Liver (tissue), 9 donors: ENCODE measurements around the gene CIITA. TPM values are rescaled to one million over a fixed set of nuclear protein-coding genes. Genes with fewer than 3 reads are reported as not detected.

Experiments used
- DNase-seq: peaks from one replicate; pipeline ENCODE4 v3.0.0-alpha.2; 2017; ENCODE audit warnings: low spot score
- H3K27ac ChIP-seq, 2 donors: one replicate each; pipeline ENCODE4 v1.7.0; 2013; ENCODE audit warnings: inconsistent platforms in 2 of 2, low read length in 2 of 2, control low read depth in 1 of 2, low read depth in 1 of 2, mild to moderate bottlenecking in 1 of 2
- H3K27me3 ChIP-seq, 4 donors: one replicate each; pipeline versions ENCODE4 v1.6.1 to v1.7.0; 2013; ENCODE audit warnings: low read length in 3 of 4, inconsistent platforms in 1 of 4, mild to moderate bottlenecking in 1 of 4, moderate library complexity in 1 of 4; ENCODE audit not compliant: control insufficient read depth in 4 of 4, insufficient read depth in 4 of 4
- H3K36me3 ChIP-seq, 4 donors: one replicate each; pipeline versions ENCODE4 v1.6.1 to v1.7.0; 2013; ENCODE audit warnings: low read length in 3 of 4, mild to moderate bottlenecking in 3 of 4, low read depth in 1 of 4, moderate library complexity in 1 of 4; ENCODE audit not compliant: control insufficient read depth in 4 of 4, insufficient read depth in 3 of 4
- H3K4me1 ChIP-seq, 4 donors: one replicate each; pipeline versions ENCODE4 v1.6.1 to v1.7.0; 2013; ENCODE audit warnings: low read length in 3 of 4, mild to moderate bottlenecking in 3 of 4, moderate library complexity in 1 of 4; ENCODE audit not compliant: control insufficient read depth in 4 of 4, insufficient read depth in 4 of 4
- H3K4me3 ChIP-seq, 3 donors: one replicate each; pipeline versions ENCODE4 v1.6.1 to v1.7.0; 2013; ENCODE audit warnings: low read length in 3 of 3, control low read depth in 1 of 3, low read depth in 1 of 3, mild to moderate bottlenecking in 1 of 3
- H3K9ac ChIP-seq, 2 donors: one replicate each; pipeline ENCODE4 v1.7.0; 2013; ENCODE audit warnings: low read length in 2 of 2, mild to moderate bottlenecking in 2 of 2, moderate library complexity in 2 of 2, control low read depth in 1 of 2, low read depth in 1 of 2
- H3K9me3 ChIP-seq, 4 donors: one replicate each; pipeline versions ENCODE4 v1.6.1 to v1.7.0; 2013; ENCODE audit warnings: low read length in 3 of 4; ENCODE audit not compliant: control insufficient read depth in 4 of 4
- EGR1 ChIP-seq, 2 donors: IDR thresholded peaks; 2 replicates each; pipeline ENCODE4 v1.6.1; 2016 to 2018; ENCODE audit warnings: antibody characterized with exemption in 2 of 2, low read depth in 2 of 2
- FOXA1 ChIP-seq: IDR thresholded peaks from 2 replicates; pipeline ENCODE4 v1.6.1; 2016; ENCODE audit warnings: antibody characterized with exemption
- FOXA2 ChIP-seq: IDR thresholded peaks from 2 replicates; pipeline ENCODE4 v1.6.1; 2016; ENCODE audit warnings: antibody characterized with exemption
- GABPA ChIP-seq, 2 donors: IDR thresholded peaks in 1 of 2; conservative IDR thresholded peaks in 1 of 2; 2 replicates each; pipeline ENCODE4 v1.6.1; 2016; ENCODE audit warnings: antibody characterized with exemption in 2 of 2, mild to moderate bottlenecking in 1 of 2, moderate library complexity in 1 of 2
- HNF4A ChIP-seq, 2 donors: conservative IDR thresholded peaks; 2 replicates each; pipeline ENCODE4 v1.6.1; 2016; ENCODE audit warnings: antibody characterized with exemption in 2 of 2, mild to moderate bottlenecking in 2 of 2
- HNF4G ChIP-seq: IDR thresholded peaks from 2 replicates; pipeline ENCODE4 v1.6.1; 2016; ENCODE audit warnings: antibody characterized with exemption
- JUND ChIP-seq, 2 donors: IDR thresholded peaks; 2 replicates each; pipeline ENCODE4 v1.6.1; 2016; ENCODE audit warnings: antibody characterized with exemption in 2 of 2
- NR2F2 ChIP-seq: IDR thresholded peaks from 2 replicates; pipeline ENCODE4 v1.6.1; 2016; ENCODE audit warnings: antibody characterized with exemption
- RAD21 ChIP-seq, 2 donors: IDR thresholded peaks; 2 replicates each; pipeline ENCODE4 v1.6.1; 2016; ENCODE audit warnings: antibody characterized with exemption in 2 of 2, mild to moderate bottlenecking in 2 of 2
- RXRA ChIP-seq, 2 donors: IDR thresholded peaks; 2 replicates each; pipeline ENCODE4 v1.6.1; 2017 to 2018; ENCODE audit warnings: antibody characterized with exemption in 2 of 2, mild to moderate bottlenecking in 1 of 2
- SP1 ChIP-seq: IDR thresholded peaks from 2 replicates; pipeline ENCODE4 v1.6.1; 2018; ENCODE audit warnings: antibody characterized with exemption, mild to moderate bottlenecking
- TAF1 ChIP-seq: conservative IDR thresholded peaks from 2 replicates; pipeline ENCODE4 v1.6.1; 2016; ENCODE audit warnings: antibody characterized with exemption, mild to moderate bottlenecking
- YY1 ChIP-seq: IDR thresholded peaks from 2 replicates; pipeline ENCODE4 v1.6.1; 2016; ENCODE audit warnings: antibody characterized with exemption, mild to moderate bottlenecking
- WGBS: extraction: QIAGEN DNeasy Blood & Tissue Kit; methylation state at CpG from one replicate; pipeline ENCODE4 v1.1.7; 2013; 5-methylcytosine and 5-hydroxymethylcytosine counted together
- polyA plus RNA-seq, 2 donors: library from polyadenylated mRNA; stranded (reverse) in 1 of 2; unstranded in 1 of 2; fragments of 200-250 nt in 1 of 2; fragments of >200 nt in 1 of 2; fragmentation: Nextera tagmentation in 1 of 2; extraction: Ambion mirVana in 1 of 2; gene quantifications; one replicate each; pipeline versions ENCODE4 v1.2.1 to v1.2.3, GENCODE V29; 2013 to 2015
- total RNA-seq, 2 donors: library from RNA; depleted of rRNA; stranded (reverse); fragments of >200 nt; gene quantifications; one replicate each; pipeline ENCODE4 v1.2.3, GENCODE V29; 2014
- TF ChIP-seq, protein P1 (sequence below): IDR thresholded peaks from 2 replicates; pipeline ENCODE4 v1.6.1; 2016; ENCODE audit warnings: antibody characterized with exemption, mild to moderate bottlenecking
- TF ChIP-seq, protein P2 (sequence below): IDR thresholded peaks from 2 replicates; pipeline ENCODE4 v1.6.1; 2016; ENCODE audit warnings: antibody characterized with exemption
- TF ChIP-seq, protein P3 (sequence below): IDR thresholded peaks from 2 replicates; pipeline ENCODE4 v1.6.1; 2016; ENCODE audit warnings: antibody characterized with exemption
- TF ChIP-seq, protein P4 (sequence below): fragments of 150-350 bp; IDR thresholded peaks from 2 replicates; pipeline ENCODE4 v1.5.1; 2017; ENCODE audit warnings: improper control_type of control experiment, low read depth, low read length; ENCODE audit not compliant: missing input control
- donor health status: healthy.
- donor health status: healthy.
- donor health status: healthy.
- donor health status: healthy.
- donor health status: healthy.

Gene CIITA
- total and polyA plus RNA-seq, 4 donors, result 1.6 to 4.2 (median 2.2) TPM

DNA sequence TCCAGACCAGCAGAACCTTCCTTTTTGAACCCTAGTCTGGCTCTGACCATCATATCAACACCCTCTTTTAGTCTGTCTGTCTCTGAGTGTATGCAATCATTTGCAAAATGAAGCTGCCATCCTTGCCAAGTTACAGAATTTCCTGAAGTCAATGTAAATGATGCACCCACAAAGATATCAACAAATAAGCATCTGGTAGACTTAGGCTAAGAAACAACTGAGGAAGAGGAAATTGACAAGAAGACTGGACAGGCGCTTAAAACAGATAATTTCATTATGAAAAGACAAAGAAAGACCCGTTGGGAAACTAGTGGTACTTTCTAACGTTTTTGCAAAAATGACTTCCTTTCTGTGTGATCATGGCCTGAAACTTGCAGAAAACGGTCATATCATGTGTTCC lies 24.7 kb upstream of the CIITA start:
- TF ChIP-seq RXRA (IDR thresholded peaks at IDR 0.05), result no peak
- TF ChIP-seq RAD21 (IDR thresholded peaks at IDR 0.05), result no peak
- no peak for TF ChIP-seq HNF4A (conservative IDR thresholded peaks at IDR 0.05)
- TF ChIP-seq, protein P1, sequence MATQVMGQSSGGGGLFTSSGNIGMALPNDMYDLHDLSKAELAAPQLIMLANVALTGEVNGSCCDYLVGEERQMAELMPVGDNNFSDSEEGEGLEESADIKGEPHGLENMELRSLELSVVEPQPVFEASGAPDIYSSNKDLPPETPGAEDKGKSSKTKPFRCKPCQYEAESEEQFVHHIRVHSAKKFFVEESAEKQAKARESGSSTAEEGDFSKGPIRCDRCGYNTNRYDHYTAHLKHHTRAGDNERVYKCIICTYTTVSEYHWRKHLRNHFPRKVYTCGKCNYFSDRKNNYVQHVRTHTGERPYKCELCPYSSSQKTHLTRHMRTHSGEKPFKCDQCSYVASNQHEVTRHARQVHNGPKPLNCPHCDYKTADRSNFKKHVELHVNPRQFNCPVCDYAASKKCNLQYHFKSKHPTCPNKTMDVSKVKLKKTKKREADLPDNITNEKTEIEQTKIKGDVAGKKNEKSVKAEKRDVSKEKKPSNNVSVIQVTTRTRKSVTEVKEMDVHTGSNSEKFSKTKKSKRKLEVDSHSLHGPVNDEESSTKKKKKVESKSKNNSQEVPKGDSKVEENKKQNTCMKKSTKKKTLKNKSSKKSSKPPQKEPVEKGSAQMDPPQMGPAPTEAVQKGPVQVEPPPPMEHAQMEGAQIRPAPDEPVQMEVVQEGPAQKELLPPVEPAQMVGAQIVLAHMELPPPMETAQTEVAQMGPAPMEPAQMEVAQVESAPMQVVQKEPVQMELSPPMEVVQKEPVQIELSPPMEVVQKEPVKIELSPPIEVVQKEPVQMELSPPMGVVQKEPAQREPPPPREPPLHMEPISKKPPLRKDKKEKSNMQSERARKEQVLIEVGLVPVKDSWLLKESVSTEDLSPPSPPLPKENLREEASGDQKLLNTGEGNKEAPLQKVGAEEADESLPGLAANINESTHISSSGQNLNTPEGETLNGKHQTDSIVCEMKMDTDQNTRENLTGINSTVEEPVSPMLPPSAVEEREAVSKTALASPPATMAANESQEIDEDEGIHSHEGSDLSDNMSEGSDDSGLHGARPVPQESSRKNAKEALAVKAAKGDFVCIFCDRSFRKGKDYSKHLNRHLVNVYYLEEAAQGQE, result no peak
- no peak for TF ChIP-seq GABPA (IDR thresholded peaks at IDR 0.05 in 1 of 2, conservative IDR thresholded peaks at IDR 0.05 in 1 of 2)
- TF ChIP-seq, protein P2, sequence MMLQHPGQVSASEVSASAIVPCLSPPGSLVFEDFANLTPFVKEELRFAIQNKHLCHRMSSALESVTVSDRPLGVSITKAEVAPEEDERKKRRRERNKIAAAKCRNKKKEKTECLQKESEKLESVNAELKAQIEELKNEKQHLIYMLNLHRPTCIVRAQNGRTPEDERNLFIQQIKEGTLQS, result no peak
- TF ChIP-seq NR2F2, result no peak
- no peak for TF ChIP-seq JUND (IDR thresholded peaks at IDR 0.05)
- no peak for TF ChIP-seq FOXA2
- TF ChIP-seq SP1, result no peak
- TF ChIP-seq EGR1 (IDR thresholded peaks at IDR 0.05; ENCODE audit: low read depth in 2 of 2), result no peak
- TF ChIP-seq, protein P3, sequence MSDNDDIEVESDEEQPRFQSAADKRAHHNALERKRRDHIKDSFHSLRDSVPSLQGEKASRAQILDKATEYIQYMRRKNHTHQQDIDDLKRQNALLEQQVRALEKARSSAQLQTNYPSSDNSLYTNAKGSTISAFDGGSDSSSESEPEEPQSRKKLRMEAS, result no peak
- no peak for TF ChIP-seq YY1
- TF ChIP-seq HNF4G, result no peak
- TF ChIP-seq TAF1, result no peak
- TF ChIP-seq FOXA1, result no peak
- H3K9ac ChIP-seq, result no peak overlapping the region
- WGBS, result 54% methylated on average over 4 of the region's 4 CpGs
- H3K4me1 ChIP-seq, result no peaks in the 10 kb centered on the region
- DNase-seq, result no peak
- H3K9me3 ChIP-seq, result no peaks in the 10 kb centered on the region
- H3K27me3 ChIP-seq, result no peaks in the 10 kb centered on the region
- no peak overlapping the region for H3K27ac ChIP-seq
- no peaks in the 10 kb centered on the region for H3K36me3 ChIP-seq
- H3K4me3 ChIP-seq, result no peak overlapping the region

DNA sequence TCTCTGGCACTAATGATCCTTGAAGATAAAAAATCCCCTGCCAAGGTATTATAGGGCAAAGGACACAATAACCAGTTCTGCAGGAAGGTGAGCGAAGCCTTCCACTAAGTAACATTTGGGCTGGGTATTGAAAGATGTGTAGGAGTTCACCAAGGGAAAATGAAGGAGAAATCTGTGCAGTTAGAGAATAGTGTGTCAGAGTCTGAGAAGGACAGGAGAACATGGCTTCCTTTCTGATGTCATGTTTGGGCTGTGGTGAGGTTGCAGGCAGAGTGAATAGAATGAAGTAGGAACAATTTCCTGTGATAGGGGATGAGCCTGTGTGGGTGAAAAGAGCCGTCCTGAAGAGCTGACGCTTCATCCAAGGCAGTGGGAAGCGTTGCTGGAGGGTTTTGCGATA lies 24.1 kb upstream of the CIITA start:
- Histone ChIP-seq H3K9ac (no peak overlapping the region), H3K4me3 (no peak overlapping the region), H3K4me1 (no peaks in the 10 kb centered on the region), H3K27ac (no peak overlapping the region), H3K9me3 (no peaks in the 10 kb centered on the region), H3K36me3 (no peaks in the 10 kb centered on the region), H3K27me3 (no peaks in the 10 kb centered on the region)
- WGBS, result 80% methylated on average over 5 of the region's 5 CpGs
- no peak for DNase-seq
- TF ChIP-seq, protein P3, result no peak
- TF ChIP-seq EGR1 (IDR thresholded peaks at IDR 0.05; ENCODE audit: low read depth in 2 of 2), result no peak
- TF ChIP-seq FOXA1, result no peak

DNA sequence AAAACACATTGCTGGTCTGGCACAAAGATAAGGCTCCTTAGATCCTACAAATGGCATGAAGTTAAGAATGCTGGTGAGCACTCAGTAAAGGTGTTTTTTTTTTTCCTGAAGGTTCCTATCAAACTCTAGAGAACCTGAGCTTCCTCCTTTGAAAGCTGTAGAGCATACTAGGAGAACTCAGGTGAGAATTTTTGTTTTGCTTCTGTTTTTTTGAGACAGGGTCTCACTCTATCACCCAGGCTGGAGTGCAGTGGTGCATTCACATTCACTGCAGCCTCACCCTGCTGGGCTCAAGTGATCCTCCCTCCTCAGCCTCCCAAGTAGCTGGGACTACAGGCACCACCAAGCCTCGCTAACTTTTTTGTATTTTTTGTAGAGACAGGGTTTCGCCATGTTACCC lies 21.0 kb upstream of the CIITA start:
- no peaks in the 10 kb centered on the region for H3K4me1 ChIP-seq
- H3K9me3 ChIP-seq, result no peaks in the 10 kb centered on the region
- 96% methylated on average over 2 of the region's 2 CpGs for WGBS
- no peaks in the 10 kb centered on the region for H3K27me3 ChIP-seq
- no peak overlapping the region for H3K4me3 ChIP-seq
- no peak for DNase-seq
- H3K27ac ChIP-seq, result no peak overlapping the region
- H3K36me3 ChIP-seq, result no peaks in the 10 kb centered on the region
- no peak overlapping the region for H3K9ac ChIP-seq
- TF ChIP-seq FOXA2 (no peak), HNF4A (conservative IDR thresholded peaks at IDR 0.05) (no peak), TAF1 (no peak), JUND (IDR thresholded peaks at IDR 0.05) (no peak), HNF4G (no peak), RAD21 (IDR thresholded peaks at IDR 0.05) (no peak), GABPA (IDR thresholded peaks at IDR 0.05 in 1 of 2, conservative IDR thresholded peaks at IDR 0.05 in 1 of 2) (no peak), FOXA1 (no peak), YY1 (no peak)
- TF ChIP-seq, protein P2, result no peak
- TF ChIP-seq, protein P4, sequence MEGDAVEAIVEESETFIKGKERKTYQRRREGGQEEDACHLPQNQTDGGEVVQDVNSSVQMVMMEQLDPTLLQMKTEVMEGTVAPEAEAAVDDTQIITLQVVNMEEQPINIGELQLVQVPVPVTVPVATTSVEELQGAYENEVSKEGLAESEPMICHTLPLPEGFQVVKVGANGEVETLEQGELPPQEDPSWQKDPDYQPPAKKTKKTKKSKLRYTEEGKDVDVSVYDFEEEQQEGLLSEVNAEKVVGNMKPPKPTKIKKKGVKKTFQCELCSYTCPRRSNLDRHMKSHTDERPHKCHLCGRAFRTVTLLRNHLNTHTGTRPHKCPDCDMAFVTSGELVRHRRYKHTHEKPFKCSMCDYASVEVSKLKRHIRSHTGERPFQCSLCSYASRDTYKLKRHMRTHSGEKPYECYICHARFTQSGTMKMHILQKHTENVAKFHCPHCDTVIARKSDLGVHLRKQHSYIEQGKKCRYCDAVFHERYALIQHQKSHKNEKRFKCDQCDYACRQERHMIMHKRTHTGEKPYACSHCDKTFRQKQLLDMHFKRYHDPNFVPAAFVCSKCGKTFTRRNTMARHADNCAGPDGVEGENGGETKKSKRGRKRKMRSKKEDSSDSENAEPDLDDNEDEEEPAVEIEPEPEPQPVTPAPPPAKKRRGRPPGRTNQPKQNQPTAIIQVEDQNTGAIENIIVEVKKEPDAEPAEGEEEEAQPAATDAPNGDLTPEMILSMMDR, result no peak
- TF ChIP-seq, protein P3, result no peak
- TF ChIP-seq, protein P1, result no peak
